SU-DHL-6 (cell line): ENCODE measurements around the gene MT1H.

Experiments
- EZH2phosphoT487 ChIP-seq: fragments of 200-600 bp; sonication (generic), shearing (Covaris generic); conservative IDR thresholded peaks from 2 replicates; pipeline ENCODE4 v1.6.1; 2018; ENCODE audit warnings: mild to moderate bottlenecking, antibody characterized with exemption, low read length, moderate library complexity, mixed read lengths
- TF ChIP-seq, protein P1 (sequence below): fragments of 200-600 bp; sonication (generic); IDR thresholded peaks from one replicate; pipeline ENCODE4 v1.5.1; 2017; ENCODE audit warnings: antibody characterized with exemption, mild to moderate bottlenecking, low read length, moderate library complexity; ENCODE audit not compliant: insufficient read depth, poor library complexity, severe bottlenecking

DNA sequence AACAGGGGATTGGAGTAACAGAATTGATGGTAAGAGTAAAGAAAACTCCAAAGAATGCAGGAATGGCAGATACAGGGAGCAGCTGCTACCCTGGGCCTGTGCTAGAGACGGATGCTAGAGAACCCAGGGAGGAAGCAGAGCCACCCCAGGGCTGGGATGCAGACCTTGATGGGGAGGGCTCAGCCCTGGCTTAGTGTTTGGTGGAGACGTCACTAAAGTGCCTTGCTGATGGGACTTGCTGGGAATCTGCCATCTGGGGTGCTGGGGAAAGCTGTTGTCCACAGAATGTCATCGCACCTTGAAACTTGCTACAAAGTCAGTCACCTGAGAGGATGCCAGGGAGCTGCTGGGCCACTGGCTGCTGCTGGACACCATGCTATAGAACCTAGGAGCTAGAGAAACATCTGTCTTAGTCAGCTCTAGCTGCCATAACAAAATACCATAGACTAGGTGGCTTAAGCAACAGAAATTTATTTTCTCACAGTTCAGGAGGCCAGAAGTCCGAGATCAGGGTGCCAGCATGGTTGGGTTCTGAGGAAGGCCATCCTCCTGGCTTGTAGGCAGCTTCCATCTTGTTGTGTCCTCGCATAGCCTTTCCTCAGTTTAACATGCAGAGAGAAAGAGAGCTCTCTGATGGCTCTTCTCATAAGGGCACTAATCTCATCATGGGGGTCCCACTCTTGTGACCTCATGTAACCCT lies 28.0 kb downstream of the MT1H start:
- TF ChIP-seq, protein P1, sequence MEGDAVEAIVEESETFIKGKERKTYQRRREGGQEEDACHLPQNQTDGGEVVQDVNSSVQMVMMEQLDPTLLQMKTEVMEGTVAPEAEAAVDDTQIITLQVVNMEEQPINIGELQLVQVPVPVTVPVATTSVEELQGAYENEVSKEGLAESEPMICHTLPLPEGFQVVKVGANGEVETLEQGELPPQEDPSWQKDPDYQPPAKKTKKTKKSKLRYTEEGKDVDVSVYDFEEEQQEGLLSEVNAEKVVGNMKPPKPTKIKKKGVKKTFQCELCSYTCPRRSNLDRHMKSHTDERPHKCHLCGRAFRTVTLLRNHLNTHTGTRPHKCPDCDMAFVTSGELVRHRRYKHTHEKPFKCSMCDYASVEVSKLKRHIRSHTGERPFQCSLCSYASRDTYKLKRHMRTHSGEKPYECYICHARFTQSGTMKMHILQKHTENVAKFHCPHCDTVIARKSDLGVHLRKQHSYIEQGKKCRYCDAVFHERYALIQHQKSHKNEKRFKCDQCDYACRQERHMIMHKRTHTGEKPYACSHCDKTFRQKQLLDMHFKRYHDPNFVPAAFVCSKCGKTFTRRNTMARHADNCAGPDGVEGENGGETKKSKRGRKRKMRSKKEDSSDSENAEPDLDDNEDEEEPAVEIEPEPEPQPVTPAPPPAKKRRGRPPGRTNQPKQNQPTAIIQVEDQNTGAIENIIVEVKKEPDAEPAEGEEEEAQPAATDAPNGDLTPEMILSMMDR: no peak
- TF ChIP-seq EZH2phosphoT487: no peak
